ENCODE measurements around the gene NCK2.
"Not testable (repeated sequence)": the region's sequence is repeated elsewhere in the genome, so short reads cannot be mapped to it uniquely, and the experiment has no call there.

NCK2 gene

DNA sequence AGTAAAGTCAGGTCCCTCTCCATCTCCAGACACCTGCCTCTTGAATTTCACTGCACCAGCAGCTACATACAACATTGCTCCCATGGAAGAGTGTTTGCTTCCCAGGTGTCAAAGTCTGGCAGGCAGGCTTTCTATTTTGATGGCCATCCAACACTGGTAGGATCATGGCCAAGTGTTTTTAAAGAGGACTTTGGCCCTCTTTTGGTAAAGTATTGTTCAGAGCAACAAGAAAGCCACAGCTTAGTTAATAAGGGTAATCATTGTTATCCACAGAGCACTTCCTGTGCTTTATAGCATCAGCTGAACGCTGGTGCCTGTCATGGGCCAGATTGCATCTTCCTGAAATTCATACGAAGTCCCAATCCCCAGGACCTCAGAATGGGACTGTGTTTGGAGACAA is 133.2 kb downstream of the NCK2 start:
- peak; percentile 10 for DNase-seq

DNA sequence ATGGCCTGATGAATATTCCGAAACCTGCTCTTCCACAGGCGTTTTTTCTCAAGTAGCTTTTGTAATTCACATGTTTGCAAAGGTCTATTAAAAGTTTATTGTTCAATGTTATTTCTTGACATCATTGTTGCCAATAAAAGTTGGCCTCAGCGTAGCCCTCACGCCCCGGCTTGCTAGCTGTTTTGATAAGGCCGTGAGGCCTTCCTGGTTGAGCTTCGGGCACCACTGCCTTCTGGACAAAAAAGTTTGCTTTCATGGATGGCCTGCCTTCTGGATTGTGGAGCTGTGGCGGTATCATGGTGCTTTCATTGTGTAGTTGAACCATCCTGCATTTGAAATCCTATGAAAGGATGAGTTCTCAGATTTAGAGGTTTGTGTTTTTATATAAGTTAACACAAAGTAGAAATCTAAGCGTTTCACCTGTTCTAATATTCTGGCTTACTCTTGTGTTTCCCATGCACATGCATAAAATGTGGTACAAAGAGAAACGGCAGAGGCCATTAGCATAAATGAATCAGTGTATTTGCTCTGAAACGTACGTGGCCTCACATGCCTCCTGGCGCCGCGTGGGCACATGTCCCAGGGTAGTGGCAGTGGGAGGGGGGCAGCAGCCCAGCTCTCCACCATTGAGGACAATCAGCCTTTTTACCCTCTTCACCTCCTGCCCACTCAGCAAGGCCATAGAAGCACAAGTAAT is 134.5 kb downstream of the NCK2 start:
- DNase-seq = no peak

DNA sequence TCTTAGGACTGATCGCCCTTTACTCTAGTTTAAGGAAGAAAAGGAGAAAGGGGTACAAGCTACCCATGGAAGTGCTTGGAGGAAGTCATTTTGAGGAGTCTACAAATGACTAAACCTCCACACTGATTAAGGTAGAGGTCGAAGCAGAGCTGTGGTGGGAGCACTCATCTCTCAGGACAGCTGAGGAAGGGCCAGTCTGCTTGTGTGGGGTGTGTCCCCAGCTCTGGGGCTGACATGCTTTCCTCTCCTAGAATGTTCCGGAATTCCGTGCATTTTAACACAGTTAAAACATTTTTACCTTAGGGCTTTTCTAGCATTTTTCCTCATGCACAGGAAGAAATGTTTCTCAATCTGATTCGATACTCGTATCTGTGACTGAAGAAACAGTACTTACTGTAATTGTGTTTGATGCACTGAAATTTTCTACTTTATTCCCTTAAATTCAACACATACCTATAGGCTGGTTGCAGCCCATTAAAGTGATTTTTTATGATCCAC is 135.1 kb downstream of the NCK2 start:
- no peak for DNase-seq

DNA sequence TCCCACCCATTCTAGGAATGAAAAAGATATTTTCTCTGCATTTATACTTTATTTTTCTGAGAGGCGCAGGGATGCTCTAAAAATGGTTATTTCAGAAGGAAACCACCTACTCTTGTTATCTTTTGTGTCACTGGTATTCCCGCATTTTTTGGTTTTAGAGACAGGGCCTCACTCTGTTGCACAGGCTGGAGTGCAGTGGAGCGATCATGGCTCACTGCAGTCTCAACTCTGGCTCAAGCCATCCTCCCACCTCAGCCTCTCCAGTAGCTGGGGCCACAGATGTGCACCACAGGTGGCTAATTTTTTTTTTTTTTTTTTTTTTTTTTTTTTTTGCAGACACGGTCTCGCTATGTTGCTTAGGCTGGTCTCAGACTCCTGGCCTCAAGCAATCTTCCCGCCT is 135.9 kb downstream of the NCK2 start:
- no peak for DNase-seq

DNA sequence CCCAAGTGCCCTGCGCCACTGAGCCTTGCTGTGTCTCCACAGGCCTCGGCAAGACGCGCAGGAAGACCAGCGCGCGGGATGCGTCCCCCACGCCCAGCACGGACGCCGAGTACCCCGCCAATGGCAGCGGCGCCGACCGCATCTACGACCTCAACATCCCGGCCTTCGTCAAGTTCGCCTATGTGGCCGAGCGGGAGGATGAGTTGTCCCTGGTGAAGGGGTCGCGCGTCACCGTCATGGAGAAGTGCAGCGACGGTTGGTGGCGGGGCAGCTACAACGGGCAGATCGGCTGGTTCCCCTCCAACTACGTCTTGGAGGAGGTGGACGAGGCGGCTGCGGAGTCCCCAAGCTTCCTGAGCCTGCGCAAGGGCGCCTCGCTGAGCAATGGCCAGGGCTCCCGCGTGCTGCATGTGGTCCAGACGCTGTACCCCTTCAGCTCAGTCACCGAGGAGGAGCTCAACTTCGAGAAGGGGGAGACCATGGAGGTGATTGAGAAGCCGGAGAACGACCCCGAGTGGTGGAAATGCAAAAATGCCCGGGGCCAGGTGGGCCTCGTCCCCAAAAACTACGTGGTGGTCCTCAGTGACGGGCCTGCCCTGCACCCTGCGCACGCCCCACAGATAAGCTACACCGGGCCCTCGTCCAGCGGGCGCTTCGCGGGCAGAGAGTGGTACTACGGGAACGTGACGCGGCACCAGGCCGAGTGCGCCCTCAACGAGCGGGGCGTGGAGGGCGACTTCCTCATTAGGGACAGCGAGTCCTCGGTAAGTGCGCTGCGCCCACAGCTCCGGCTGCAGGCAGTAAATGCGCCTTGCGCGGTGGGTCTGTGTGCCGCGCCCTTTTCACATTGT is 136.8 kb downstream of the NCK2 start:
- no peak for DNase-seq

DNA sequence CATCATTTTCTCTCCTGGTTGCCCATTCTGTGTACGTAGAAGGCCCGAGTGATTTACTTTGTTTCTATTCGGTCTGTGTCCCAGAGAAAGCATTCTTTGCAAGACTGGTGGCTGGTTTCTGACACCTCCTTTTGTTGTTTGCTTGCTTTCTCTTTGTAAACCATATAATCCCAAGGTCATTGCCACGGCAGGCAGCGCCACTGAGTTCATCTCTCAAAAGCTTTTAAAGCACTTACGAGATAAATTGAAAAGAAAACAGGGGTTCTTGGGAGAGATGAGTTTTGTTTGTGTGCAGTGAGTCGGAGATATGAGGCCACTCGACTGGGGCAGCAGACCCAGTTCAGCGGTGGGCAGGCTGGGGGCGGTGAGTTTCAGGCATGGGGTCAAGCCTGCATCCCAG is 137.6 kb downstream of the NCK2 start:
- no peak for DNase-seq

DNA sequence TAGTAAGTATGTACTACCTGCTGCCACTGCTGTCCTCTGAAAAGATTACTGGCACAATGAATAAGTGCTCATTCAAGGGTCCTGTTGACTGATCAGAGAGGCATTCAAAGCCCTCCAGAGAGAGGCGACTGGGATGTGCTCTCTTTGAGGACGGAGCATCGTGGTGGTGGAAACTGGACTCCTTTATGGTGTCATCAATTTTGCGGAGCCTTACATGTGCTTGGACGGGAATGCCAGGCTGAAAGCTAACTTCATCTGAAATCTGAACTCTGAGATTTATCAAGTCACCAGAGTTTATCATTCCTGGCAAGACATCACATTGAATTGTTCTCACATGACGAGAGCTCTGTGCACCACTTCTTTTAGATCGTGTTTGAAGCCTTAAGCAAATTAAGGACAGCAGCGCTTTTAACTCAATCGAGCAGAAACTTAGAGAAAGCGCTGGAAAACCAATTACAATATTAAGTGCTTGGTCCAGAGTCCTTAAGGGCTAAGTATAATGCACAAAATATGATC is 138.3 kb downstream of the NCK2 start:
- DNase-seq = no peak

DNA sequence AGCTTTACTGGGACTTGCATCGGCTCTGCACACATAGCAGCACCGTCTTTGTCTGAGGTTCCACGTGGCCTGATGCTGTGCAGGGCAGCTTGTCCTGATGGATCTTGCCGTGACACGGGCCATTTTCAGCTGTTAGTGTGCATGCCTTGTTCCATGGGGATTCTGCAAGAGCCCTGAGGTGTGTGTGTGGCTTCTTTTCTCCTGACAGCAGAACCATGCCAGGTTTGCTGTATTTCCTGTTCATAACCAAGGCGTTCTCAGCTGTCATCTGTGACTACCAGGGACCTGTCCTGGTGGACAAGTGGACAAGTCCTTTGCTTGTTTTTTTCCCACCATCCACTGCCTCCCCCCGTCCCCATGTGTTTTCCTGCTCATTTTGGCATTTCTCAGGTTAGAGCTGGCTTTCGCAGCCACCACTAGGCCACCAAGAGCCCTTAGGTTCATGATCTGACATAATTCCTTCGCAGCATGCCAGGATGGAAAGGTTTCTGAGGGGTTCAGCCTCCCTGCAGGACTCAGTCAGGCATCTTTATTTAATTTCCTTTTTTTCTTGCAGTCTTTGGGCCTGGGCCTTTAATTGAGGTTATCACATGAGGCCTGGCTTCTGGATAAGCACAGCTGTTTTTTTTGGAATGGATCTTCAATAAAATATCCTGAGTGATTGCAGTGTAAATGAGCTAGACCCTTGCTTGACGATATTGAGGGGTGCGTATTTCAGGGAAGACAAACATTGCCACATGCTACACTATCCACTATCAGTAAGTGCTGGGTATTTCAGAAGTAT is 139.4 kb downstream of the NCK2 start:
- no peak for DNase-seq

DNA sequence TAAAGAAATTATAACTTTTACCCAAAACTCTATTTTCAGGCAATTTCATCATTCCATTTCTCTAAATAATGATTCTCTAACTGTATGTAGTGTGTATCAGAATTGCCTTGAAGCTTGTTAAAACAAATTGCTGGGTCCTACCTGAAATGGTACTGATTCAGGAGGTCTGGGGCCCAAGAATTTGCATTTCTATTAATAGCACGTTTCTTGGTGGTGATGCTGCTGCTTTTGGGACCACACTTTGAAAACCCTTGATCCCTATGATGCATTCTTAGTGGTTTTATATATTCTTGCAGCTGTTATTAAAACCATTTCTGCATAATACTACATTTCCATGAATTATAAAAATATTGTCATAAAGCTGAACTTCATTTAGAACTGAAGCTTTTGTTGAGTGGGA is 140.7 kb downstream of the NCK2 start:
- DNase-seq = no peak

DNA sequence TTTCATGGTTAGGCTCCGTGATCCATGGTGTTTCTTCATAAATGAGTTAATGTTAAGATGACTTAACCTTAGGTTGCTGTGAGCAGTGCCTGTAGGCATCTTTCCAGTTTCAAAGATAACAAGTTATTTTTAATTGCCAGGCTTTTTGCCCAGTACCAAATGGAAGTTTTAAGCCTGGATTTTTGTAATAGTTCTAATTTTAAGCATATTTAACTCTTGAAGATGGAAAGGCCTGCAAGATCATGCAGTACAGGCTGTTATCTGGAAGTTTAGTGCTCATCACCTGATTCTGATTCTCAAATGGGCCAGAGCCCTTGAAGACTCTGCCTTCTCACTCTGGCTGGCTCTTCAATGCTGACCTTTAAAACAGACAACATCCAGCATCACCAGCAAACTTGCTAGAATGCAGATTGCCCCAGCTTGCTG is 141.3 kb downstream of the NCK2 start:
- DNase-seq = no peak

DNA sequence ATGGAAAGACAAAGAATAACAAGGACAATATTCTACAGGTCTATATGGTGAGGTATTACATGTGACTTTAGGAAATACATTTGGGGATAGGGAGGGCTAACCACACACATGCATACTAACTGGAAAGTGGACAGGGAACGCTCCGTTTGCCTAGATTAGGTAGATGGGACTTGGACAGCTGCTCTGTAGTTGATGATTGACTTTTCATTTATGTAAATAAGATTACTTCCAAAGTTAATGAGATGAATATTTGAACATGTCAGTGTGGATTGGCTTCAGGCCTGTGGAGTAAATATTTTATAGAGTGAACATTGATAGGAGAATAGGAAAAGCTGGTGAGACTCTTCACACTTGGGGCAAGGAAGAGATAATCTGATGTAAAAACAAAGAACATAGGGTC is 142.0 kb downstream of the NCK2 start:
- no peak for DNase-seq

DNA sequence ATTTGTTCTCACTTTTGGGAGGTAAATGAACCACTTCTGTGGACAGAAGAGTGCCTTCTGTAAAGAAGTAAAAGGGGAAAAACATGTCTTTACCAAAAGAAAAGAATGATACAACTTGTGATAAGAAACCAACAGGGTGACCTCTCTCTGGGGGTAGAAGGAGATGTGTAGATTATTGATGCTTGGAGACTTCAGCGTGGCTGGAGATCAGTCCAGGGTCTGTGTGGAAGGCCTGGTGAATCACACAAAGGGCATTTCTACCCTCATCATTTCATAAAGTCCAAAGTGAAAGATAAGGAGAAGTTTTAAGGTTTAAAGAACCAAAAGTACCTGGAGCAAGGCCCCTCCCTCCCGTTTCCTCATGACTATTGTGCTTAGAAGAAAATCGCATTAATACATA is 142.5 kb downstream of the NCK2 start:
- DNase-seq = no peak

DNA sequence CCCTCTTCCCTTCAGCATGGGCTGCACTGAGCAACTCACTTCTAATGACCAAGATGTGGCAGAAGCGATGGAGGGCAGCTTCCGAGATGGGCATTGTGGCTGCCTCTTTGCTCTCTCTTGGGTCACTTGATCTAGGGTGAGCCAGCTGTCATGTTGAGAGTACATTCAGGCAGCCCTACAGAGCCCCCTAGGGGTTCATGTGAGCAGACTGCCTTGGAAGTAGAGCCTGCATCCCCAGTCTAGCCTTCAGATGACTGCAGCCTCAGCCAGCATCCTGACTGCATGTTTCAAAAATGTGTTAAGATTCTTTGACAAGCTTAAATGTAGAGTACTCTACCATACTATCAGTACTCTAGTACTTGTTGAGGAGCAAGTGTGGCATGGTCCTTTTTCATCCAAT is 143.9 kb downstream of the NCK2 start:
- DNase-seq = no peak

DNA sequence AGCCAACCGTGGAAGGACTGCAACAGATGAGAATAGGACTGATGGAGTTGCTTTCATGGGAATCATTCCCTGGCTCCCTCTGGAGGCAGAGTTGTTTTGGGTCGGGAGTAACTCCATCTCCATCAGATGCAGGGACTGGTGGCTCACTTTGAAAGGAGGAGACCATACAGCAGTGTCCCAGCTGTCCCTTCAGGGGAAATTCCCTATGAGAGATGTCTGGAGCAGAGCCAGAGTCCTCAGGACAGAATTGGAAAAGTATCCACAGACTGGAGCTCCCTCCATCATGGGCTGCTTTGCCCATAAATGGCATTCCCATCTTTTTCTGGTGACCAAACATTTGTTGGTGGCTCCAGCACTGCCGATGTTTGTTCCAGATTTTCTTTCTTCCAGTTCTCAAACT is 144.3 kb downstream of the NCK2 start:
- DNase-seq = no peak

DNA sequence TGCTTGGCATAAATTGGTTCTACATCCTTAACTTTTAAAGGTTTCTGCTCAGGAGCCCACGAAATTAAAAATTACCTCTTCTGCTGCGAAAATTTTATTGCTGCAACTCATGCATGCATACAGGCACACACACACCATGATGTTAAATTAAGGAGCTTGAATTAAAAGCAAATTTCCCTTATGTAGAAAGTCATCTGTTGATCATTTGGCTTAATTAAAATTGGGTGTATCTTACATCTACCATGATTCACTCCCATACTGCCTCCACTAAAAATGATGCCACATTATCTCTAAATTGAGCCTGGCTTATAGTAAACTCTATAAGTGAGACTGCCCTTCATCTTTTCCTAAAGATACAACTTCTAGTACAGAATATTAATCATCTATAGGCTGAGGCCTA is 145.4 kb downstream of the NCK2 start:
- no peak for DNase-seq

DNA sequence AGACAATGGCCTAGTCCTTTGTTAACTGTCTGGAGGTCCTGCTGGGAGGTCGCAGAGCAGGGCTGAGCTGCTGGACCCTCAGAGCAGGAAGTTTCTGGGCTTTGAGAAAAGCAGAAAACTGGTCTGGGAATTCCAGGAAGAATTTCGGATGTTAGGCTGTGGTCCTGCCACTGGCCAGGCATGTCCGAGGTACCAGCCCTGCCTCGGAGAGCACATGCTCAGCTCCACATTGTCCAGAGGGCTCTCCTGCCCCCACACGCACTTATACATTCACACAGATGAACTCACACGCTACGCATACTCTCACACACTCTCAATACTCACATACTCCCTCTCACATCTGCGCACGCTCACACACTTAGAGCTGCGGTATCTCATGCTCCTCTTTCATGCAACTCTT is 146.1 kb downstream of the NCK2 start:
- DNase-seq = no peak

DNA sequence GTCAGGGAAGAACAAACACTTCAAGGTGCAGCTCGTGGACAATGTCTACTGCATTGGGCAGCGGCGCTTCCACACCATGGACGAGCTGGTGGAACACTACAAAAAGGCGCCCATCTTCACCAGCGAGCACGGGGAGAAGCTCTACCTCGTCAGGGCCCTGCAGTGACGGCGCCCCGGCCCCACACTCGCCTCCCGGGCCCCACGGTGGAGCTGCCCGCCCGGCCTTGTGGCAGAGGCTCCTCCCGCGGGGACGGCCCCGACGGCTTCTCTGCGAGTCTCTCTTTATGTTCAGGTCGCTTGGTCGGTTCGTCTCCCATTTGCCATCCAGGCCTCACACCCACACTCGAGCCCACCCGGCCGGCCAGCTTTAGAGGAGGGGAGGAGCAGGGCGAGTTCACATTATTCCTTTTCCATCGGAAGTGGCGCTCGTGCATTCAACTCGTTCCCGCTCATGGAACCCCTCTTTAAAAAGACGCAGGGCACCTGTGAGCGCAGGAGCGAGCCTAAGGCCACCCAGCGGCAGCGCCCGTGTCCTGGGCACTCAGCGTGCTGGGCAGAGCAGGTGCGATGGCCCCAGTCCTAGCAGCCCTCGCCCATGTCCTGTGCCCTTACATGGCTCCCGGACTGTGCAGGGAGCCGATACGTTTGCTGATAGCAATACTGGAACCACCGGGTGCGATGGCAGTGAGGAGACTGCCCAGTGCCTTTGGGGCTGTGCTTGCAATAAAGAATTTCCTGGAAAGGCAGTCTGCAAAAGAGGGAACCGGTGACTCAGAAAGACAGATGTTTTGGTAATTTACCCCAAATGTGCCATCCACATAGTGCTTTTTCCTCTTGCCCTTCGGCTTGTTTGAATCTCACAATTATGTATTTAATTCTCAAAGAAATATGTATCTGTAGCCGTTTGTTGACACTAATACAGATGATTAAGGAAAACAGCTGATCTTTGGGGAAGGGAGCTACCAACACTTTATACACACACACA is 148.6 kb downstream of the NCK2 start:
- no peak for DNase-seq

DNA sequence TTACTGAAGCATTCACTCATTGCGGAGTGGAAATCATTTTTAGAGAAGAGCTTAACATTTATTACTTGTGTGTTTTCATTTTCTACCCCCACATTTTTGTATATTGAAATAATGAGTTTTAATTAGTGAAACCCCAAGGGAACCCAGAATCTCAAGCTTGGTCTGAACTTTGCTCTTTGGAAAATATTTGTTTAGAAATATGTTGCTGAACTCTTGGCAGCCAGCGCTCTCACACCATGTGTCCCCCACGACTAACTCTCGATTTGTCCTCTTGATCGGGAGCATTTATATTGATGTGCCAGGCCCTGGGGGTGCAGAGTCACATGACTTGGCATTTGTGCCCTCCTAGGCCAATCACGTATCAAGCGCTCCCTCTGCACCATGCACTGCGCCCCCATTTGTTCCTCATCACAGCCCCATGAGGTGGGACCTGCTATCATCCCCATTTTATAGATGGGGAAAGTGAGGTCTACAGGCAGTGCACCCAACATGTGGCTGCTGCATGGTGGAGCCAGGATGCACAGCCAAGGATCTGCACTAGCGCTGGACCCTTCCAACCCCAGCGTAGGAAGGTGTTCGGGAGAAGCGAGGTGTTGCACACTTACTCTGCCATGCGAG is 149.7 kb downstream of the NCK2 start:
- no peak for DNase-seq

DNA sequence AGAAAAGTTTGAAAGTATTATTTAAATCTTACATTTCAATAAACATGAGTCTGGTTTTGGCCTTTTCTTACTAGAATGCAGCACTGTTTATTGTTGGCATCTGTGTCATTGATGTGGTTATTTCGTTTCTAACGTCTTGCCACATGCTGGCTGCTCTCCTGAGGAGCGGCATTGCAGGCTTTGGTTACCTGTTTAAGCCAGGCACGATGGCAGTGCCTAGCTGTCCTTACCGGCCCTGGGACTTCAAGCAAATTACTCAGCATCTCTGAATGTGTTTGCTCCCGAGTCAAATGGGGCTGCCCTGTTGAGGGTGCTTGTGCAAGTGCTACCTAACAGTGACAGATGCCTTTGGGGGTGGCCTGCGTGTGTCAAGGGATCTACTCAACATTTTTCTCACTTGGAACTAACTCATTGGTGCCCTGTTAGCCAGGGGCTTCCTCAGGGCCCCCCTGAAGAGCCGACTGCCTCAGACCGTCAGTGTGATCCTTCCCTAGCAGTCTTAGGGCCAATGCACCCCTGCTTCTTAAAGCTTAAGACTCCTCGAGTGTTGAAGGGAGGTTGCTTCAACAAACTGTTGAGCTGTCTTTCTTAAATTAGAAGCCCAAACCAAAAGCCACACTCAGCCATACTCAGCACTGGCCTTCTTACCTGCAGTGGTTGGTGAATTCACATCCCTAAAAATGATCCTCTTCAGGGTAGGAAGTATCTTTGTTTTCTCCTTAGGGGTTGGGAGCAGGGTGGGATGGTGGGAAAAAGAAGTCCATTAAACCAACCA is 151.5 kb downstream of the NCK2 start:
- DNase-seq = no peak

DNA sequence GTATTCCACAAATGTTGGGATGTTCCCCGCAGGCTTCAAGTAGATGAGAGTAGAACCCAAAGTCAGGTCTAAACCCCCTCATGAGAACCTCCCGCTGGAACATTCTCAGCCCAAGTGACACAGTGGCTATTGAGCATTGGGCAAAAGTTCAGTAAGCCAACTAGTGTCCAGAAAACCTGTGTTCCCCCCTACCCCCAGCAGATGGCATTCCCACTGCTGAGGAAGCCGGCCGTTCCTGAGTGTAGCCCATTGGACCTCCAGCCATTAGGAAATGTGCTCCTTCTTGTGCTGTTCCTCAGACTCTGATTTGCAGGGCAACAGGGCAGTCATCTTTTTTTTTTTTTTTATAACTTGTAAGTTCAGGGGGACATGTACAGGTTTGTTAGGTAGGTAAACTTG is 152.1 kb downstream of the NCK2 start:
- DNase-seq = no peak

DNA sequence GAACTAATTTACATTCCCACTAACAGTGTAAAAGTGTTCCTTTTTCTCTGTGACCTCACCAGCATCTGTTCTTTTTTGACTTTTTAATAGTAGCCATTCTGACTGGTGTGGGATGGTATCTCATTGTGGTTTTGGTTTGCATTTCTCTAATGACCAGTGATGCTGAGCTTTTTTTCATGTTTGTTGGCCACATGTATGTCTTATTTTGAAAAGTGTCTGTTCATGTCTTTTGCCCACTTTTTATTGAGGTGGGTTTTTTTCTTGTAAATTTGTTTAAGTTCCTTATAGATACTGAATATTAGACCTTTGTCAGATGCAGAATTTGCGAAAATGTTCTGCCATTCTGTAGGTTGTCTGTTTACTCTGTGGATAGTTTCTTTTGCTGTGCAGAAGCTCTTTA is 153.0 kb downstream of the NCK2 start:
- DNase-seq = not testable (repeated sequence)

All from NCI-H1092 (cell line).